Trophoblast cell (in vitro differentiated cells and primary cell): ENCODE results near the gene LCTL.

ENCODE experiments used
- DNase-seq, 2 donors: peaks; one replicate each; pipeline ENCODE4 v3.0.0-alpha.2; 2016
- H2AFZ ChIP-seq: 2 replicates; pipeline ENCODE4 v1.6.1; 2013; ENCODE audit warnings: low read length, moderate library complexity, mild to moderate bottlenecking; ENCODE audit not compliant: insufficient read depth, poor library complexity
- H2AK5ac ChIP-seq: 2 replicates; pipeline ENCODE4 v1.6.1; 2013; ENCODE audit warnings: mild to moderate bottlenecking, low read length
- H2BK120ac ChIP-seq: 2 replicates; pipeline ENCODE4 v1.6.1; 2013; ENCODE audit warnings: low read length, mild to moderate bottlenecking, moderate library complexity; ENCODE audit not compliant: insufficient read depth, poor library complexity
- H2BK12ac ChIP-seq: 2 replicates; pipeline ENCODE4 v1.6.1; 2013; ENCODE audit warnings: mild to moderate bottlenecking, low read length, moderate library complexity
- H2BK5ac ChIP-seq: 2 replicates; pipeline ENCODE4 v1.6.1; 2013; ENCODE audit warnings: low read length, low read depth, moderate library complexity, mild to moderate bottlenecking; ENCODE audit not compliant: poor library complexity
- H3K14ac ChIP-seq: 2 replicates; pipeline ENCODE4 v1.6.1; 2013; ENCODE audit warnings: mild to moderate bottlenecking, low read length
- H3K18ac ChIP-seq: 2 replicates; pipeline ENCODE4 v1.6.1; 2013; ENCODE audit warnings: mild to moderate bottlenecking, low read length
- H3K23ac ChIP-seq: 2 replicates; pipeline ENCODE4 v1.6.1; 2013; ENCODE audit warnings: low read length
- H3K27ac ChIP-seq: 2 replicates; pipeline ENCODE4 v1.5.1; 2013; ENCODE audit warnings: low read depth, mild to moderate bottlenecking, inconsistent platforms, low read length, moderate library complexity
- H3K27me3 ChIP-seq: 2 replicates; pipeline ENCODE4 v1.6.1; 2013; ENCODE audit warnings: inconsistent platforms, mild to moderate bottlenecking, low read length, moderate library complexity; ENCODE audit not compliant: insufficient read depth
- H3K36me3 ChIP-seq, 2 experiments: 1 replicate in 1 of 2; 2 replicates in 1 of 2; pipeline ENCODE4 v1.6.1; 2013; ENCODE audit warnings: low read length in 2 of 2, mild to moderate bottlenecking in 2 of 2, moderate library complexity in 1 of 2; ENCODE audit not compliant: insufficient read depth in 2 of 2, control insufficient read depth in 1 of 2
- H3K4ac ChIP-seq: 2 replicates; pipeline ENCODE4 v1.6.1; 2013; ENCODE audit warnings: low read depth, mild to moderate bottlenecking, low read length, moderate library complexity
- H3K4me1 ChIP-seq, 2 experiments: 1 replicate in 1 of 2; 2 replicates in 1 of 2; pipeline ENCODE4 v1.6.1; 2013; ENCODE audit warnings: low read length in 2 of 2, mild to moderate bottlenecking in 2 of 2, moderate library complexity in 1 of 2; ENCODE audit not compliant: insufficient read depth in 2 of 2, control insufficient read depth in 1 of 2
- H3K4me2 ChIP-seq: 2 replicates; pipeline ENCODE4 v1.6.1; 2013; ENCODE audit warnings: inconsistent platforms, mild to moderate bottlenecking, low read length, moderate library complexity
- H3K4me3 ChIP-seq: 2 replicates; pipeline ENCODE4 v1.5.1; 2013; ENCODE audit warnings: mild to moderate bottlenecking, low read depth, low read length, inconsistent platforms
- H3K79me1 ChIP-seq: one replicate; pipeline ENCODE4 v1.6.1; 2013; ENCODE audit warnings: low read length
- H3K79me2 ChIP-seq: 2 replicates; pipeline ENCODE4 v1.6.1; 2013; ENCODE audit warnings: low read length, mild to moderate bottlenecking; ENCODE audit not compliant: control insufficient read depth, insufficient read depth, poor library complexity
- H3K9ac ChIP-seq: 2 replicates; pipeline ENCODE4 v1.6.1; 2013; ENCODE audit warnings: mild to moderate bottlenecking, low read length
- H3K9me3 ChIP-seq: 2 replicates; pipeline ENCODE4 v1.6.1; 2013; ENCODE audit warnings: low read depth, mild to moderate bottlenecking, control low read depth, inconsistent platforms, low read length; ENCODE audit not compliant: insufficient read depth
- H4K12ac ChIP-seq: 2 replicates; pipeline ENCODE4 v1.6.1; 2013; ENCODE audit warnings: low read depth, mild to moderate bottlenecking, low read length, moderate library complexity
- H4K8ac ChIP-seq: 2 replicates; pipeline ENCODE4 v1.6.1; 2013; ENCODE audit warnings: low read depth, mild to moderate bottlenecking, low read length, moderate library complexity
- H4K91ac ChIP-seq: one replicate; pipeline ENCODE4 v1.6.1; 2013; ENCODE audit warnings: low read depth, mild to moderate bottlenecking, low read length, moderate library complexity
- WGBS: extraction: QIAGEN DNeasy Blood & Tissue Kit; methylation state at CpG from one replicate; pipeline ENCODE4 v1.1.7; 2013; ENCODE audit warnings: missing lambda C conversion rate; ENCODE audit not compliant: insufficient read length, insufficient coverage; ENCODE audit errors: extremely low coverage; 5-methylcytosine and 5-hydroxymethylcytosine counted together

Gene LCTL

DNA sequence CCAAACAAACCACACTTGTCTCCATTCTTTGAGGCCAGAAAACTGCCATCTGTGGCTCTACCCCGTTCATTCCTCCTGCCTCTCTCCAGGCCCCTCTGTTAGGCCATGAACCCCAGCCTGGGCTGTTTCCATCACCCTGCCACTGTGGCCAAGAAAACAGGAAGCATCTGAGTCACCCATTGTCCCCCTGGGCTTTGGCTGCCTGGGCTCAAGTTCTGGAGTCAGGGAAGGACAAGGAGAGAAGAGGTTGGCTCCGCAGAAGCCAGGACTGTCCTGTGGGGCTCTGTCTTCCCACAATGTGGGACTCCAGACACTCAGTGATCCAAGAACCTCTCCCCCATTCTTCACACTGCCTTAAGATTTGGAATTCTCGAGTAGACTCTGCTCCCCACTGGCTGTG lies 14.8 kb upstream of the LCTL start:
- WGBS, result no CpG with 5 or more reads among the region's 3 CpGs
- Histone ChIP-seq H2BK5ac (no peak overlapping the region), H3K79me1 (no peaks in the 10 kb centered on the region), H4K91ac (no peak overlapping the region), H3K14ac (no peak overlapping the region), H3K4me2 (no peak overlapping the region), H2AFZ (no peak overlapping the region), H3K9me3 (no peaks in the 10 kb centered on the region), H3K27ac (no peak overlapping the region), H3K9ac (no peak overlapping the region), H3K4me3 (no peak overlapping the region), H2BK120ac (no peak overlapping the region), H3K4ac (no peak overlapping the region), H4K12ac (no peak overlapping the region), H3K36me3 (no peaks in the 10 kb centered on the region), H3K23ac (no peak overlapping the region), H3K4me1 (peaks cover 0 to 3% of the 10 kb centered on the region in 2 experiments), H2BK12ac (no peak overlapping the region), H4K8ac (no peak overlapping the region), H3K79me2 (no peaks in the 10 kb centered on the region), H2AK5ac (no peak overlapping the region), H3K18ac (no peak overlapping the region), H3K27me3 (peaks cover 3% of the 10 kb centered on the region)
- DNase-seq, result no peak

- Histone ChIP-seq H3K9me3 (no peaks in the 10 kb centered on the region), H3K79me1 (no peaks in the 10 kb centered on the region), H3K4me3 (no peak overlapping the region), H3K9ac (no peak overlapping the region), H3K23ac (no peak overlapping the region), H3K27me3 (peaks cover 3% of the 10 kb centered on the region), H2BK12ac (no peak overlapping the region), H3K4ac (no peak overlapping the region), H2BK5ac (no peak overlapping the region), H4K12ac (no peak overlapping the region), H2AK5ac (no peak overlapping the region), H3K4me2 (no peak overlapping the region), H2BK120ac (no peak overlapping the region), H4K91ac (no peak overlapping the region), H2AFZ (no peak overlapping the region), H3K79me2 (no peaks in the 10 kb centered on the region), H3K18ac (no peak overlapping the region), H3K14ac (no peak overlapping the region), H3K27ac (no peak overlapping the region), H3K36me3 (no peaks in the 10 kb centered on the region), H4K8ac (no peak overlapping the region), H3K4me1 (peaks cover 0 to 3% of the 10 kb centered on the region in 2 experiments)
- no CpG with 5 or more reads among the region's 10 CpGs for WGBS
- peak in 1 of 2 donors; percentile 4 for DNase-seq
Measured at GRCh38 chr15:66578286-66578875, 12.6 kb upstream of the LCTL start.

DNA sequence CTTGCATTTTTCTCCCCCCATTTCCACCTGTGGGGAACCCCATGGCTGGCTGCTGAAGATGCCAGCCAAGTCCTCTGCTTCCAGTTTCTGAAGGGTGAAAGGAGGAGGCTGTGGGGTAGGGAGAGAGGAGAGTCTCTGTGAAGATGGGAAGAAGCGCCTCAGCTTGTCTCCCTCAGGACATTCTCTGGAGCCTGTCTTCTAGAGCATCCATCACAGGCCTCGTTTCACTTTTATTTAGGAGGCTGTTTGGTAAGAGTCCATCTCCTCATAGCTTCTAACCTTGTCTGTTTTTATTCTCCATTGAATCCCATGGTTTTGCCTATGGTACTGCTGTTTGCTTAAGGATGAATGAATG lies 8.8 kb upstream of the LCTL start:
- no peak overlapping the region for H2BK120ac ChIP-seq
- H2AK5ac ChIP-seq, result no peak overlapping the region
- peaks cover 4% of the 10 kb centered on the region for H3K9me3 ChIP-seq
- H3K4me2 ChIP-seq, result no peak overlapping the region
- H4K12ac ChIP-seq, result no peak overlapping the region
- no peak overlapping the region for H2AFZ ChIP-seq
- no peak overlapping the region for H3K27ac ChIP-seq
- H3K14ac ChIP-seq, result no peak overlapping the region
- no peak overlapping the region for H3K23ac ChIP-seq
- H3K27me3 ChIP-seq, result no peaks in the 10 kb centered on the region
- no peaks in the 10 kb centered on the region for H3K79me1 ChIP-seq
- no peak overlapping the region for H4K8ac ChIP-seq
- H3K79me2 ChIP-seq, result no peaks in the 10 kb centered on the region
- H3K4me1 ChIP-seq, result no peaks in the 10 kb centered on the region
- no peak overlapping the region for H4K91ac ChIP-seq
- no peak overlapping the region for H2BK5ac ChIP-seq
- no peak overlapping the region for H3K4me3 ChIP-seq
- H3K36me3 ChIP-seq, result no peaks in the 10 kb centered on the region
- H3K4ac ChIP-seq, result no peak overlapping the region
- WGBS, result no CpG with 5 or more reads among the region's 2 CpGs
- no peak for DNase-seq
- no peak overlapping the region for H2BK12ac ChIP-seq
- H3K9ac ChIP-seq, result no peak overlapping the region
- H3K18ac ChIP-seq, result no peak overlapping the region

- Histone ChIP-seq H3K79me1 (no peaks in the 10 kb centered on the region), H3K4me3 (no peak overlapping the region), H4K91ac (no peak overlapping the region), H2AK5ac (no peak overlapping the region), H3K27me3 (no peaks in the 10 kb centered on the region), H3K9ac (no peak overlapping the region), H3K4me2 (no peak overlapping the region), H3K9me3 (peaks cover 4% of the 10 kb centered on the region), H2BK12ac (no peak overlapping the region), H3K18ac (no peak overlapping the region), H3K4ac (no peak overlapping the region), H3K36me3 (no peaks in the 10 kb centered on the region), H2BK5ac (no peak overlapping the region), H4K12ac (no peak overlapping the region), H3K79me2 (no peaks in the 10 kb centered on the region), H3K27ac (no peak overlapping the region), H4K8ac (no peak overlapping the region), H2AFZ (no peak overlapping the region), H3K23ac (no peak overlapping the region), H2BK120ac (no peak overlapping the region), H3K4me1 (no peaks in the 10 kb centered on the region), H3K14ac (no peak overlapping the region)
- no peak for DNase-seq
- WGBS, result no CpG with 5 or more reads among the region's 10 CpGs
Measured at GRCh38 chr15:66573719-66574595, 8.2 kb upstream of the LCTL start.
